GM21737 (cell line): ENCODE data around the gene HDHD3.
"Not testable (repeated sequence)": the region's sequence is repeated elsewhere in the genome, so short reads cannot be mapped to it uniquely, and the experiment has no call there.

Experiments
- ATAC-seq: cut with Tn5 transposase; IDR thresholded peaks from one replicate; pipeline ENCODE4 v1.9.1; 2021; ENCODE audit warnings: mild to moderate bottlenecking, moderate library complexity; ENCODE audit not compliant: unreplicated experiment

HDHD3 gene

DNA sequence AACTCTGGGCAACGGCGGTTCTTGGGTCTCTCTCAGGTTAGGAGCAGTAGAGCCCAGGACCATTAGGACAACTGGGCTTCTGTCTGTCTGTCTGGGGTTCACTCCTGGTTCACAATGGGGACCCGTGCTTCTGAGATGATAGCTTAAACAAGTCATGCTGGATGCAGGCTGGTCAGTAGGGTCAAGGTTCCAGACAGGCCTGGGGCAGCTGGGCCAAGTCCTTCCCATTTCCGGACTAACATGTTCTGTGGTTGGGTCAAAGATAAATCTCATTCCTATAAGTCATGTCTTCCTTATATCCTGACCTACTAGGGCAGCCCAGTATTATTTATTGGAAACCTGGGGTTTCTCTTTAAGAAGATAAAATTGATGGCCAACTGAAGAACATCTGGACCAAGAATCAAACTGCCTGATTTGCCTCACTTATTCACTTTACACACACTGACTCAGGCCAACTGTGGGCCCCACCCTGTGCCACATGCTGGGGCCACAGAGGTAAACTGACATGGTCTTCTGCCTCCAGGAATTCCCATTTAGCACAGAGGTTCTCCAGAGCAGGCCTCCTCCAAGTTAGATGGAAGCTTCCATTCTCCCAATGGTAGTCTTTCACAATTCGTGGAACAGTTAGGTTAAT, 8.3 kb downstream of the HDHD3 start:
- ATAC-seq, result no peak

DNA sequence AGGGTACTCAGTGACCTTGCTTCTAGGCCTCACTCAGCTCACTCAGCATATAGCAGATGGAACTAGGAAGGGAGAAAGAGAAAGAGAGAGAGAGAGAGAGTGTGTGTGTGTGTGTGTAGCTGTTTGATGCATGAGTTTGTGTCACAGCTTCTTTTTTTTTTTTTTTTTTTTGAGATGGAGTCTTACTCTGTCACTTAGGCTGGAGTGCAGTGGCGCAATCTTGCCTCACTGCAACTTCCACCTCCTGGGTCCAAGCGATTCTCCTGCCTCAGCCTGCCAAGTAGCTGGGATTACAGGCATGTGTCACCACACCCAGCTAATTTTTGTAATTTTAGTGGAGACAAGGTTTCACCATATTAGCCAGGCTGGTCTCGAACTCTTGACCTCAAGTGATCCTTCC, 11.1 kb downstream of the HDHD3 start:
- not testable (repeated sequence) for ATAC-seq

DNA sequence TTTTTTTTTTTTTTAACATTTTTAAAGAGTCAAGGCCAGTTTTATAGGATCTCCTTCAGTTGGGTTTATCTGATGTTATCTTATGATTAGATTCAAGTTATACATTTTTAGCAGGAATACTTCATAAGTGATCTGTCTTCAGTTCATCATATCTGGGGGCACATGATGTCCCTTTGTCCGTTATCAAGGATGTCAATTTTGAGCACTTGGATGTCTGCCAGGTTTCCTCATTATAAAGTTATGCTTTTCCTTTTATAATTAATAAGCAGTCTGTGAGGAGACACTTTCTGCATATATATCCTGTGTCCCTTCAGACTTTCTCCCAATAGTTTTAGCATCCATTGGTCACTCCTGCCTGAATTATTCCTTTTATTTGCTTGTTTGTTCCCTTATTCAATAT, 11.8 kb downstream of the HDHD3 start:
- no peak for ATAC-seq

DNA sequence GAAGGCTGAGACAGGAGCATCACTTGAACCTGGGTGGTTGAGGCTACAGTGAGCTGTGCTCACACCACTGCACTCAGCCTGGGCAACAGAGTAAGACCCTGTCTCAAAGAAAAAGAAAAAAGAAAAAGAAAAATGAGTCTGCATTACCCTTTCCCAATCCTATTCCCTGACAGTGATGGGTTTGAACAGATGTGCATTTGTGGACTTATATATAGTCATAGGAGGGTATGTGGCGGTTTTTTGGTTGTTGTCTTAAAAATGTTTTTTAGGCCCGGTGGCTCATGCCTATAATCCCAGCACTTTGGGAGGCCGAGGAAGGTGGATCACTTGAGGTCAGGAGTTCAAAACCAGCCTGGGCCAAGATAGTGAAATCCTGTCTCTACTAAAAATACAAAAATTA, 13.4 kb downstream of the HDHD3 start:
- no peak for ATAC-seq

DNA sequence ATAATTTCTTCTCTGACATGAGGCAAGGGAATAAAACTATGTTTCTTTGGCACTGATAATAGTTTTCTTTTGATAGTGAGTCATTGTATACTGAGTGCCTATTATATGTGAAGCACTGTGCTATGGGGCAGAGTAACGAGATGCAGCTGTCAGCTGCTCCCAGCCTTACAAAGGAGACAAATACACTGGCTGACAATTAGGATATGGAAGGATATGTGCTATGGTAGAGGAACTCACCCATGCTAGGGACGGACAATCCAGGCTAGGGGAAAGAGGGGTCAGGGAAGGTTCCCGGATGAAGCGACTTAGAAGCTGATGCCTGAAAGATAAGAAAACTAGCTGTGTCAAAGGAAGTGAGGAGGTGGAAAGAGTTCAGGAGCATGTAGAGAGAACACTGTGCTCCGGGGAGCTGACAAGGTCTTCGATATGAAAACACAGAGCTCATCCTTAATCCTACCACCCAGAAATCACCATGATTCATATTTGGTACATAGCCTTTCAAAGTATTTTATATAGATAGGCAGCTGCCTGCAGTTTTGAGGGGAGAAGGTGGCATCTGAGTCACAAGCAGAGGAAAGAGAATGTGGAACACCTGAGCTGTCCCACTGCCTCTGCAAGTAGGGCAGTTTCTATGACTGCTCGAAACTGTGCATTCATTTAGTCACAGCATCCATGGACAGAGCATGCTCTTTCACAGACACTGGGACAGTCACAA, 15.3 kb downstream of the HDHD3 start:
- no peak for ATAC-seq

DNA sequence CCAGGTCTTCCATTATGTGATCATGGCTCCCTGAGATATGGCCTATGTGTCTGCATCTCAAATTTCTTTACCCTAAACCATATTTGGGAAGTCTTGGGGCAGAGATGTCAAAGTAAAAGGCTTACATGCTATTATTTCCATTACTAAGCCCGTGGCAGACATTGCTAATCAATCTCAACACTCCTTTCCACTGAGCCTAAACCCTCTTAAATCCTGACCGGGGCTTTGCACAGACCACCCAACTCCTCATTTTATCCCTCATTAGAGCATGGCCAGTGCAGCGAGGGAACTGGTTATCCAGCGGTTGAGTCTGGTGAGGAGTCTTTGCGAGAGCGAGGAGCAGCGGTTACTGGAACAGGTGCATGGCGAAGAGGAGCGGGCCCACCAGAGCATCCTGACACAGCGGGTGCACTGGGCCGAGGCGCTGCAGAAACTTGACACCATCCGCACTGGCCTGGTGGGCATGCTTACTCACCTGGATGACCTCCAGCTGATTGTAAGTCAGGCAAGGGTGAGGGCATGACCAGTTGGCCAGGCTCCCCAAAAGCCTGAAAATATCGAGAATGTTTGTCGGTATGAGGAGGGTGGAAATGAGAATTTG, 16.4 kb downstream of the HDHD3 start:
- ATAC-seq, result no peak

DNA sequence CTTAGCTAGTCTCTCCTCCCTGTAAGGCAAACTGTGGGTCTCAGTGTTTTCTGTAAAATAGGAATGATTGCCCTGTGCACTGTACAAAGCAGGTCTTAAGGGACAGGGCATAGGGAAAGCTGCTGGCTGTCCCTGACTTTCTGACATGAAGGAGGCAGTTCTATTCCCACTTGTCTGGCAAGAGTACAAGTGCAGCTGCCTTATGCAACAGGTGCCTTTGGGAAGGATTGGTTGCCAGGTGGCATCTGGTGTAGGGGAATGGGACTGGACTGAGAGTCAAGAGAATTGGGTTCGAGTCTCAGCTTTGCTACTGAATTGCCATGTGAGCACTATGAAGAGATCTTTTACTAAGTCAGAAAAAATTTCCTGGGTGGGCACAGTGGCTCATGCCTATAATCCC, 17.4 kb downstream of the HDHD3 start:
- no peak for ATAC-seq

DNA sequence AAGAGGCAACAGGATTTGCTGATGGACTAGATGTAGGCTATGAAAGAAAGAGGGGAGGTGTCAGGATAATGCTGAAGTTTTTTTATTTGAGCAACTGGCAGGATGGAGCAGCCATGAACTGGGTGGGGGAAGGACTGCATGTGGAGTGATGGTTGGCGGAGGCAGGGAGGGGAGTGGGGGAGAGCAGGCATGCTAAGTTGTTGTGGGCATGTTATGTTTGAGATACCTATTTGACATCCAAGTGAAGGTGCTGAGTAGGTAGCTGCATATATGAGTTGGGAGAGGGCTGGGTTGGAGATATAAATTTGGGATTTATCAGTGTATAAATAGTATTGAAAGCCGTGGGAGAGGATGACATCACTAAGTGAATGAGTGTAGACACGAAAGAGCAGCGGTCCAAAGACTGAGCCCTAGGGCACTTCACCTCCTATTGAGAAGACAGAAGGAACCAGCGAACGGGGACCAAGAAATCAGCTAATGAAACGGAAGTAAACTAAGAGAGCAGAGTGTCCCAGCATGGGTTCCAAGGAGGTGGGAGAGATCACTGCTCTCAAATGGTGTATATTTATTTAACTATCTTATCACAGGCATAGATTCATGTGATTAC, 20.0 kb downstream of the HDHD3 start:
- no peak for ATAC-seq

DNA sequence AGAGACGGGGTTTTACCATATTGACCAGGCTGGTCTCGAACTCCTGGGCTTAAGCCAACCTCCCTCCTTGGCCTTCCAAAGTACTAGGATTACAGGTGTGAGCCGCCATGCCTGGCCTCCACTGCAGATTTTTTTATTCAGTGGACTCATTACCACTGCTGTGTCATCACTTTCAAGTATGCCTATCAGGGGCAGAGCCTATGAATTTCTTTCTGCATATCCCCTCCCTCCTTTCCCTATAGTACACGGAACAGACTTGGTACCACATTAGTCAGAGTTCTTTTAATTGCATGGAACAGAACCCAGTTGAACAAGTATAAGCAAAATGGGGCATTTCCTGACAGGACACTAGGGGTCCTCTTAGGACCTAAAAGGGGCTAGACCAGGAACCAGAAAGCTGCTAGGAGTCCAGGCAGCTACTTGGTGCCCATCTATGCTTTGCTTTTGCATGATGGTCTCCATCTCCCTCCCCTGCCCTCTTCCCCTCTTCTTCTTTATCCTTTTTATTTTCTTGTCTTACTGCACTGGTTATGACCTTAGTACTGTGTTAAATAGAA, 21.7 kb downstream of the HDHD3 start:
- ATAC-seq, result no peak

DNA sequence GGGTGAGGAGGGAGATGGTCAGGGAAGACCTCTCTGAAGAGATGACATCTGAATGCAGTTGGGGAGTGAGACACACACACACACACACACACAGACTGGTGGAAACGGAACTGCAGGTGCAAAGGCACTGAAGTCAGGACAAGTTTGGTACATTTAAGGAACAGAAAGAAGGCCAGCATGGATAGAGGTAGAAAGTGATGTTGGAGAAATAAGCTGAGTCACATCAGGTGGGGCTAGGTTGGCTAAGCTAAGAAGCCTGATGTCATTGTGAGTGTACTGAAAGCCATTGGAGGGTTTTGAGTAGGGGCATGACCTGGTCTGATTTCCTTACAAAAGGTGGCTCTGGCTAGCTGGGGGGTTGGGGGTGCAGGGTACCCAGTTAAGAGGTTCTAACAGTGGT, 24.4 kb downstream of the HDHD3 start:
- ATAC-seq, result no peak

DNA sequence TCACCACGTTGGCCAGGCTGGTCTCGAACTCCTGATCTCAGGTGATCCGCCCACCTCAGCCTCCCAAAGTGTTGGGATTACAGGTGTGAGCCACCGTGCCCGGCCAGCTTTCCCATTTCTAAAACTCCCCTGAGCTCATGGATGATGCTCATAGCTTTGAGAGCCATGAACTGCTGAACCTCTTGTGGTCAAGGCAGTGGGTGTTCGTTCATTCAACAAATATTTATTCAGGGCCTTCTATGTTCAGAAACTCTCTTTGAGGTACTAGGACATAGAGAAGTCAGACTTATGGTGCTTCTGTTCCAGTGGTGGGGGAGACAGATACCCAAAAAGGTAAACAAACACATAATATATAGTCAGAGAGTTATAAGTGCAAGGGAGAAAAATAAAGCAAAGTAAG, 24.8 kb downstream of the HDHD3 start:
- ATAC-seq, result no peak

DNA sequence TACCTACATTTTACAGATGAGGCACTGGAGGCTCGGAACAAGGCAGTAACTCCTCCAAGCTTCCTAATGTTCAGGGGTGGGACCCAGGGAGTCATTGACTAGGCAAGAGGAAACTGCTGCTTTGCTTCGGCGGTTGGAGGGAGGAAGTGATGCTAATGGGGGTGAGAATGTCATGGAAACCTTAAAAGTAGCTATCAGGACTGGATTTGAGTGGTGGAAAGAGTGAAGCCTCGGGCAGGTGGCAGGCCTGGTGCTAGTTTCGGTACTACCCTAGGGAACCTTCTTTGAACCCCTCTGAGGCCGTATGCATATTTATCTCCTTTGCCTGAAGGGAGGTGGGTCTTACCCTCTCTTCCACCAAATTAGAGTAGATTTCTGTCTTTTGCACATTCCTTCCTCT, 25.8 kb downstream of the HDHD3 start:
- no peak for ATAC-seq

DNA sequence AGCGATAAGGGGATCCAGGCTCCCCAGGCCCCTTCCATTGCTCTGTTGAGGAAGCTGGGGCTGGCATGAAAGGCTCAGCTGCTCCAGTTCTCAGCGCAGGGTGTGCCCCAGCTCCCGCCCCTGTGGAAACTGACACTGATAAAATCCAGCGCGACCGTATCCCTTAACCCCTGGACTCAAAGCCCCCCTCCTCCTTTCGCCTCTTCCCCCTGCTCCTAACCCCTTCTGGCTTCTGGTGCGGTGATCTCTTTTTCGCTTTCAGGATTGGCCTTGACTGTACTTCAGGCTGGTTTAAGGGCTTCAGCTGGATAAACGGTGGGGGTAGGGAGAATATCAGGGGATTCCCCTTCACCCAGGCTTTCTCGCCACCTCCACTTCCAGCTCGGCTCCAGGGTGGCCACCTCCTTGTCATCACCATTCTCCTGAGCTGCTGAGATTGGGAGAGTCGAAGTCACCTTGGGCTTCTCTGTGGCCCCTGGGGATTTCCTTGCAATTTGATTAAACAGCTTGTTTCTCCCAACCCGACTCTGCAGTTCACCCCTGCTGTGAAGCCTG, 26.6 kb downstream of the HDHD3 start:
- no peak for ATAC-seq

DNA sequence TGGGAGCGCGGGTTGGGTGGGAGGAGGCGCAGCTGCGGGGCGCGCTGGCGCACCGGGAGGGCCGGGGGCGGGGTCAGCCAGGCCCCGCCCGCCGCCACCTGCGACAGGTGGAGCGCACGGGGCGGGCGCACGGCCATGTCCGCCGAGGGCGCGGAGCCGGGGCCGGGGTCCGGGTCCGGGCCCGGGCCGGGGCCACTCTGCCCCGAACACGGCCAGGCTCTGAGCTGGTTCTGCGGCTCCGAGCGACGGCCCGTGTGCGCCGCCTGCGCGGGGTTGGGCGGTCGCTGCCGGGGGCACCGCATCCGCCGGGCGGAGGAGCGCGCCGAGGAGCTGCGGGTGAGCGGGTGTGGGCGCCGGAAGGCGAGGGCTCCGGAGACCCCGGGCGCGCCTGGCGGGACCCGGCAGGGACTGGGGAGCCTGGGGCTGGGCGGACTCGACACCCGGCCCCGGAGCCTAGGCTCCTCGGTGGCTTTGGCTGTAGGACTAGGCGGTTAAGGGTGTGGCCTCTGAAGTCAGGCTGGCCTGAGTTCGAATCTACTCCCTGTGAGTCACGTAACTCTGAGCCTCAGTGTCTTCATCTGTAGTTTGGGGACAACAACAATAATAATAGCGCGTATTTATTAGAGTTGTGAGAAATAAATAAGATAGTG, 27.2 kb downstream of the HDHD3 start, which contains the start of gene BSPRY:
BSPRY (plus strand) TSS at position 97 of the 650 bp plus-strand sequence; CDS start at position 136, 39 bp downstream.
- no peak for ATAC-seq

DNA sequence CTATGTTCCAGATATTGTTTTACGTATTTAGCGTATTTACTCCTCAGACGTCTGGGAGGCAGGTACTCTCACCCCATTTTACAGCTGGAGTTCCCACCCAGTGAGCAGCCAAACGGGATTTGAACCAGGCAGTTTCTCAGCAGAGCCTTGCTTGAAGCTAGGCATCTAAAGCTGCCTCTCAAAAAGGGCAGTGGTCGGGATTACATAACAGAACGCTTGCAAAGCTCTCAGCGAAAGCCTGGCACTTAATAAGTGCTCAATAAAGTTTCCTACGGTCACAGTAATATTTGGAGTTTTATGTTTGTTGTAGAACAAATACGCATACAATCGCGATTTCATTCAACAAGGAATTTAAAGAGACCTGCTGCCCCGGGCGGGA, 27.7 kb downstream of the HDHD3 start:
- ATAC-seq, result no peak

DNA sequence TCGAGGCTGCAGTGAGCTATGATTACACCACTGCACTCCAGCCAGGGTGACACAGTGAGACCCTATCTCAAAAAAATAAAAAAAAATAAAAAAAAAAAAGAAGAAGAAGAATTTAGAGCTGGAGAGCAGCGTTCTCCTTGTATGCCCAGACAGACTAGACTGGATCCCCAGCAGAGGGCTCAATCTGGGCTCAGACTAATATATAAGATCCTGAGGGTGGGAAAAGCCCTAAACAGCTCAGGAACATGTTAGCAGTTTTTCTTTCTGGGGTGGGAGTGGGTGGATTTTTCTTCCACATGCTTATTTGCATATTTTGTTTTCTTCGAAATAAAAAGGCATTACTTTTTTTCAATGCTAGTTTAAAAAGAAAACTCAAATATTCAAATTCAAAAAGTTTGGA, 28.3 kb downstream of the HDHD3 start:
- ATAC-seq, result no peak

DNA sequence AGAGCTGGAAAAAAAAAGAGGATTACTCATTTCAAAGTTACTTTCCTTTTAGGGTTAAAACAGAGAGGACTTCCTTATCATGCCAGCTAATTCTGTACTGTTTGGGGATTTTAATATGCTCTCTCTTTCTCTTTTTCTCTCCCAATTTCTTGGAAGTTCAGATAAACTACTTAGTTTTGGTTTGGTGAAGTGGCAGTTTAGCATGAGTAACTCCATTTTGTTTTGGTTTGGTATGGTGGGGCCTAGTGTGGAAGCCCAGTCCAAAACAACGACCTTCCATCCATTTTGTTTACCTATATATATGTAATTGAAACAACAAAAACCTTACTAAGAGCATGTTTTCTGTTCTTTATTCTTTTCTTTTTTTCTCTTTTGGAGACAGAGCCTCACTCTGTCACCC, 31.1 kb downstream of the HDHD3 start:
- ATAC-seq, result no peak

DNA sequence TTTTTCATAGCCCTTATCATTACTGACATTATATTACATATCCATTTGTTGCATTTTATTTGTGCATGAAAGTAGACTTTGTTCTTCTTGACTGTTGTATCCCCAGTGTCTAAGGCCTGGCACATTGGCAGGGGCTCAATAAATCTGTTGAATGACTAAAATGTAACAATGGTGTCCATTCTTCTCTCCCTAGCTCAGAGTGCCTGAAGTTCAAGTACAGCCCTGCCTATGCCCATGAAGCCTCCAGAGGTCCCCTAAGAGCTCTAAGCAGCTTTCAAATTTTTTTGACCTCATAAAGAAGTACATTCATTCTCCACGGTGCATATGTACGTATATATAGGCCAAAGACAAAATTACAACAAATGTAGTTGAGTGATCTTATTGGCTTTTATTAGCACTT, 31.6 kb downstream of the HDHD3 start:
- ATAC-seq, result no peak

DNA sequence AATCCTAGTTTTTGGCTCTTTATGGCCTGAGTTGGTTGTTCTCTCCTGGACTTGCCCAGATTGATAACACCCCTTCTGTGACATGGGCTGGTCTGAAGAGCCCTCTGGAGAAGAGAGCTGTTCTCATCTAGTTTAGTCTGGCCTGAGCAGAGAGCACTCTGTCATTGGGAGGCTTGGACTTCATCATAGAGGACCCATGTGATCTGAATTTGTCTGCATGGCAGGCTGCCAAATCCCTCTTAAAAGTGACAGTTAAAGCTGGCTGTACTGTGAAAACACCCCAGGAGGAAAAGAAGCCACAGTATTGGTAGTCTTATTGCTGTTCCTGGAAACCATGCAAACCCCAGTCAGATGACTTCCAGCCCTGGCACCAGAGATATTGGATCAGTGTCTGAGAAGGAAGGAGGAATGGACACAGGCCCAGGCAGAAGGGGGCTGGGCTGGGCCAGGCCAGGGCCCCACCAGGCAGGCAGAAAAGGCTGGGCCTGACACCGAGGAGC, 33.0 kb downstream of the HDHD3 start:
- no peak for ATAC-seq

DNA sequence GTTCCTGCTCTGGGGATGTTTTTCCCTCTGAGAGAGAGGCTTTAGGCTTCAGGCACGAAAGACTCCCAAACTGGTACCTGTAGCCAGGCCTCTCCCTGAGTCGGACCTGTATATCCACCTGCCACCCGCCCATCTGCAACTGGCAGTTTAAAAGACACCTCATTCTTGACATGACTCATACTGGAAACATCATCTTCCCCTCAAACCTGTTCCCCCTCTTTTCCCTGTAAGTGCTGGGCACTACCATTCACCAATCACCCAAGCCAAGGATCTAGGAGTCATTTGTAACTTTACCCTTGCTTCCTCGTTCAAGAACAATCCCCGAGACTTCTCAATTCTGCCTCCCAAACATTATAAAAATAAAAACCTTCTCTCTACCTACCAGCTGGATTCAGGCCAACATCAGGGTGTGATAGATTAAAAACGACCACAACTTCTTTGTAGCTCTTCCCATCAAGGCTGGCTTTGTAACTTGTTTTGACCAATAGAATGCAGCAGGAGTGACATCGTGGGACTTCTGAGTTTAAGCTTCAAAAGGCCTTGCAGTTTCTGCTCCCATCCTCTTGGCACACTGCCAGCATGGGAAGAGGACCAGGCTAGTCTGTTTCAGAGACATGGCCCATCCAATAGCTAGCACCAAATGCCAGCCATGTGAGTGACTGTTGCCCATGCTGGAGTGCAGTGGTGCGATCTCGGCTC, 34.9 kb downstream of the HDHD3 start:
- ATAC-seq, result no peak
